ENCODE measurements around the gene HCN4.

DNA sequence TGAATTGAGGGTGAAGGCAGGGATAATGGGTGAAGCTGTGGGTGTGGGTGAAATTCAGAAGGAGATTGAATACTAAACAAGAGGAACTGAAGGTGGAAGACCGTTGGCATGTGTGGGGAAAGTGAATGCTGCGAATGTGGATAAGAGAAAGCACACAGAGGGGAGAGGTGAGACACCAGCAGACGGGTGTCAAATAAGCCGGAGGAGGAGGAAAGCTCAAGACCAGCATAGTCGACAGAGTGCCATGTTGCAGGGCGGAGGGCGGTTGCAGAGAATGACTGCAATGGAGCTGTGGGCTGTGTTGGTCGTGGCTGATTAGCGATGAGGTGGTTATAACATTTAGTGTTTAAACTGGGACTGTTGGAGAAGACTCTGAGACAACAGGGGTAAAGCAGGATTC lies 16.4 kb upstream of the HCN4 start:
- TF ChIP-seq, protein P1, sequence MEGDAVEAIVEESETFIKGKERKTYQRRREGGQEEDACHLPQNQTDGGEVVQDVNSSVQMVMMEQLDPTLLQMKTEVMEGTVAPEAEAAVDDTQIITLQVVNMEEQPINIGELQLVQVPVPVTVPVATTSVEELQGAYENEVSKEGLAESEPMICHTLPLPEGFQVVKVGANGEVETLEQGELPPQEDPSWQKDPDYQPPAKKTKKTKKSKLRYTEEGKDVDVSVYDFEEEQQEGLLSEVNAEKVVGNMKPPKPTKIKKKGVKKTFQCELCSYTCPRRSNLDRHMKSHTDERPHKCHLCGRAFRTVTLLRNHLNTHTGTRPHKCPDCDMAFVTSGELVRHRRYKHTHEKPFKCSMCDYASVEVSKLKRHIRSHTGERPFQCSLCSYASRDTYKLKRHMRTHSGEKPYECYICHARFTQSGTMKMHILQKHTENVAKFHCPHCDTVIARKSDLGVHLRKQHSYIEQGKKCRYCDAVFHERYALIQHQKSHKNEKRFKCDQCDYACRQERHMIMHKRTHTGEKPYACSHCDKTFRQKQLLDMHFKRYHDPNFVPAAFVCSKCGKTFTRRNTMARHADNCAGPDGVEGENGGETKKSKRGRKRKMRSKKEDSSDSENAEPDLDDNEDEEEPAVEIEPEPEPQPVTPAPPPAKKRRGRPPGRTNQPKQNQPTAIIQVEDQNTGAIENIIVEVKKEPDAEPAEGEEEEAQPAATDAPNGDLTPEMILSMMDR (IDR thresholded peaks at IDR 0.05) = no peak
- TF ChIP-seq POLR2AphosphoS5 (IDR thresholded peaks at IDR 0.05) = no peak
- no peak for TF ChIP-seq POLR2A (IDR thresholded peaks at IDR 0.05)
